PFSK-1 (cell line): ENCODE measurements around the gene NCAM1.

Experiments
- FOXP2 ChIP-seq: optimal IDR thresholded peaks from 2 replicates; pipeline ENCODE3; 2011; ENCODE audit warnings: borderline replicate concordance, control low read depth, inconsistent platforms; ENCODE audit not compliant: insufficient read depth; ENCODE audit errors: extremely low read length, extremely low read depth
- POLR2AphosphoS5 ChIP-seq: IDR thresholded peaks from 2 replicates; pipeline ENCODE4 v1.6.1; 2012; ENCODE audit warnings: low read depth, mild to moderate bottlenecking, control low read depth, low read length, moderate library complexity
- SIN3A ChIP-seq: IDR thresholded peaks from 2 replicates; pipeline ENCODE4 v1.6.1; 2012; ENCODE audit warnings: mild to moderate bottlenecking, low read length, moderate library complexity, borderline replicate concordance; ENCODE audit not compliant: insufficient read depth
- TAF1 ChIP-seq: IDR thresholded peaks from 2 replicates; pipeline ENCODE4 v1.6.1; 2012; ENCODE audit warnings: low read length, control low read depth, borderline replicate concordance; ENCODE audit not compliant: insufficient read depth
- TF ChIP-seq, protein P1 (sequence below), 2 experiments: IDR thresholded peaks; 2 replicates each; pipeline versions ENCODE4 v1.6.1 to v1.8.0; 2011 to 2012; ENCODE audit warnings: low read depth in 2 of 2, low read length in 2 of 2, control low read depth in 1 of 2, inconsistent platforms in 1 of 2, mild to moderate bottlenecking in 1 of 2, moderate library complexity in 1 of 2; ENCODE audit not compliant: insufficient read depth in 1 of 2

The NCAM1 gene

DNA sequence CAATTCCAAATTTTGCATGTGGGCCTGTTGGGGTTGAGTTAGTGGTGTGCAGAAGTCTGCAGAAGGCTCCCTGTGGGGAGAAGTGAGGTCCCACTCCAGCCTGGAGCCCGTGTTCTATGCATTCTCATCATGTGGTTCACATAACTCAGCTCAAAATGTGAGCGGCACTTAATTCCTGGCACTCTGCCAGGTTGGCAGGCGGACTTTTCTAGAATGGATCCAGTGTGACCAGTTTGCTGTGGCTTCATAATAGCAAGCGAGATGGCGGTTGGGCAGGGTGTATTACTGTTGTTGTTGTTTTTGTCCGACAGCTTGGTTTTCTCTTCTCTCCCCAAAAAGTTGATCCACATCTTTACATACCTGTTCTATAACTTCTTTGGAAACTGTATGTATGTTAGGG lies 206.4 kb downstream of the NCAM1 start:
- TF ChIP-seq, protein P1, sequence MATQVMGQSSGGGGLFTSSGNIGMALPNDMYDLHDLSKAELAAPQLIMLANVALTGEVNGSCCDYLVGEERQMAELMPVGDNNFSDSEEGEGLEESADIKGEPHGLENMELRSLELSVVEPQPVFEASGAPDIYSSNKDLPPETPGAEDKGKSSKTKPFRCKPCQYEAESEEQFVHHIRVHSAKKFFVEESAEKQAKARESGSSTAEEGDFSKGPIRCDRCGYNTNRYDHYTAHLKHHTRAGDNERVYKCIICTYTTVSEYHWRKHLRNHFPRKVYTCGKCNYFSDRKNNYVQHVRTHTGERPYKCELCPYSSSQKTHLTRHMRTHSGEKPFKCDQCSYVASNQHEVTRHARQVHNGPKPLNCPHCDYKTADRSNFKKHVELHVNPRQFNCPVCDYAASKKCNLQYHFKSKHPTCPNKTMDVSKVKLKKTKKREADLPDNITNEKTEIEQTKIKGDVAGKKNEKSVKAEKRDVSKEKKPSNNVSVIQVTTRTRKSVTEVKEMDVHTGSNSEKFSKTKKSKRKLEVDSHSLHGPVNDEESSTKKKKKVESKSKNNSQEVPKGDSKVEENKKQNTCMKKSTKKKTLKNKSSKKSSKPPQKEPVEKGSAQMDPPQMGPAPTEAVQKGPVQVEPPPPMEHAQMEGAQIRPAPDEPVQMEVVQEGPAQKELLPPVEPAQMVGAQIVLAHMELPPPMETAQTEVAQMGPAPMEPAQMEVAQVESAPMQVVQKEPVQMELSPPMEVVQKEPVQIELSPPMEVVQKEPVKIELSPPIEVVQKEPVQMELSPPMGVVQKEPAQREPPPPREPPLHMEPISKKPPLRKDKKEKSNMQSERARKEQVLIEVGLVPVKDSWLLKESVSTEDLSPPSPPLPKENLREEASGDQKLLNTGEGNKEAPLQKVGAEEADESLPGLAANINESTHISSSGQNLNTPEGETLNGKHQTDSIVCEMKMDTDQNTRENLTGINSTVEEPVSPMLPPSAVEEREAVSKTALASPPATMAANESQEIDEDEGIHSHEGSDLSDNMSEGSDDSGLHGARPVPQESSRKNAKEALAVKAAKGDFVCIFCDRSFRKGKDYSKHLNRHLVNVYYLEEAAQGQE (IDR thresholded peaks at IDR 0.05; ENCODE audit: insufficient read depth in 1 of 2, low read depth in 2 of 2, low read length in 2 of 2): no peak
- TF ChIP-seq FOXP2 (no peak), TAF1 (no peak), SIN3A (no peak), POLR2AphosphoS5 (no peak)

GRCh38 chr11:113168354-113169342 lies 207.4 kb downstream of the NCAM1 start:
- TF ChIP-seq TAF1 (no peak), POLR2AphosphoS5 (no peak), FOXP2 (no peak), SIN3A (no peak)
- TF ChIP-seq, protein P1 (IDR thresholded peaks at IDR 0.05; ENCODE audit: insufficient read depth in 1 of 2, low read depth in 2 of 2, low read length in 2 of 2): no peak

- TF ChIP-seq POLR2AphosphoS5: no peak
- no peak for TF ChIP-seq FOXP2
- no peak for TF ChIP-seq TAF1
- TF ChIP-seq, protein P1 (IDR thresholded peaks at IDR 0.05; ENCODE audit: insufficient read depth in 1 of 2, low read depth in 2 of 2, low read length in 2 of 2): no peak
- TF ChIP-seq SIN3A: no peak
These were observed 211.2 kb downstream of the NCAM1 start for GRCh38 chr11:113172382-113172951.

DNA sequence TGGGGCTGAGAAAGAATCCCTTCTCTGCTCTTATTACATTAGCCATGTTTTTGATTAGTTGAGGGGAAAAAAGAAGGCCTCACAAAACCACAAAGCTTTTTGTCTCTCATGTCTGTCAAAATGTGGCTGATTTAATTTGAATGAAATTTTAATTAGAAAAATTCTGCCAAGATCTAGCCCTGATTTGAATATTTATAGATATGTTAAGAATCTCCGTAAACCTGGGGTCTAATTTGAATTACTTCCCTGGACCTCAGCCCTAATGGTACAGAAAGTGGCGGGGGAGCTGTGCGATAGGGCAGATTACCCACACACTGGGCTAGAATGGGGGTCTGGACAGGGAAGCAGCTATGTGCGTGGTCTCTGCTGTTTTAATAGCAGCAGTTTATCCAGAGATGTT lies 211.9 kb downstream of the NCAM1 start:
- TF ChIP-seq SIN3A: no peak
- no peak for TF ChIP-seq TAF1
- no peak for TF ChIP-seq FOXP2
- TF ChIP-seq POLR2AphosphoS5: no peak
- TF ChIP-seq, protein P1 (IDR thresholded peaks at IDR 0.05; ENCODE audit: insufficient read depth in 1 of 2, low read depth in 2 of 2, low read length in 2 of 2): no peak
